GM19238 (cell line): ENCODE data around the gene MAML2.
A peak's percentile ranks its signal among the peaks of the same experiment; 100 is the strongest.

Experiments
- DNase-seq: peaks from one replicate; pipeline ENCODE4 v3.0.0; 2011; ENCODE audit warnings: low spot score; ENCODE audit not compliant: insufficient read length

MAML2 gene

DNA sequence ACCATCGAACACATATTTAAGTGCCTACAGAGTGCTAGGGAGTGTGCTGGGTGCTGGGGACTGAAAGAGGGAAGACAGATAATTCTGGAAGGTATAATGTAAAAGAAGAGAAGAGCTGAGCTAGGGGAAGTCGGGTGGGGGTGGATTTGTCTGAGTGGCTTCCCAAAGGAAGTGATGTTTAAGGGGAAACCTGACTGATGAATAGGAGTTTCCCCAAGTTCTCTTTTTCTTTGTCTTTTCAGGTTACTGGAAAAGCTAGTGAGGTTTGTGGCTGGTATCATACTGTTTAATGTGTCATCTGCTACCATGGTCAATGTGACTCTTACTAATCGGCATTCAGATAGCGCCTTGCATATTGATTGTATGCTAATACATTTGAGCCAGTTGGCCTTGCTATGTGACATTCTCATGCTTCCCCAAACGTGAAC is 267.4 kb downstream of the MAML2 start:
- DNase-seq = no peak

DNA sequence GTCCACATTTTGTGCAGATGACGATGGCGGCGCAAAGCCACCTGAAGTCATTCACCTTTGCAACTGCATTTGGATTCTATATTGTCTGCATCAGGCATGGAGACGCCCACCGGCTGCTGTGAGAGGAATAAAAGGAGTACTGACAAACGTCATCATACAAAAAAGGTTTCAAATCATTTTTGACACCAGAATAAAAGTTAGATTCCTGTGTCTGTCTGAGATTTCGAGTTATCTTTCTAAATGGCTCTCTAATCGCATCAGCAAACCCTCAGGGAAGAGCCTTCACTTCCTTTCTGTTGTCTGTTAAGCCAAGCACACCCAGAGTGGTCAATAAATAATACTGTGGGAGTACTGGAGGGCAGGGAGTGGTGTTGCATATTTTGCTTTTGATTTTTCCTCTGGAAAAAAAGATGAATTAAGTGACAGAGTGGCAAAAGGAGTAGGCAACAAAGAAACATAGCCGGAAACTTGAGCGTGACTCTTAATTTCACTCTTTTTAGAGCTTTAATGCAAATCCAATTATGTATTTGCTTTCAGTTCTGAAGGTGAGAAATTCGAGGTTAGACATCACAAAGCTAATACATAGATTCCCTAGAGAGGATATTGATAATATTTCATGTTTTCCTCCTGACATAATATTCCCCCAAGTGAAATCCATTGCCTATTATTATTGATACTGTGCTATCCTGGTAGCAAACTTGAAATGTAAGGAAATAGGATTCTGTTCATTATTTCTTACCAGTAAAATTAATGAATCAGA is 268.3 kb downstream of the MAML2 start:
- no peak for DNase-seq

DNA sequence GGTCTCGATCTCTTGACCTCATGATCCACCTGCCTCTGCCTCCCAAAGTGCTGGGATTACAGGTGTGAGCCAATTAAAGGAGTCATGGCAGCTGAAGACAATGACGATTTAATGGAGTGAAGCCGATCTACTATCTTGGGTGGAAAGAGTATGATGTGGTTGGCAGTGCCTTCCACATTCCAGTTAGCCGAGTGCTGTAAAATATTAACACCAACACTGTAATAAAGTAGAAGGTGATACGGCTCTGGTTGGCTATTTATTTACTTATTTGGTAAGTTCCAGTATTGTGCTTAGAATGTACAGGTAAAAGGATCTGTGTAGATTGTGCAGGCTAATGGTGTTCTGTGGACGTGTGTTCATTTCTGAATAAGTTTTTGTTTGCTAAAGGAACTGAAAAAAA is 269.5 kb downstream of the MAML2 start:
- no peak for DNase-seq

DNA sequence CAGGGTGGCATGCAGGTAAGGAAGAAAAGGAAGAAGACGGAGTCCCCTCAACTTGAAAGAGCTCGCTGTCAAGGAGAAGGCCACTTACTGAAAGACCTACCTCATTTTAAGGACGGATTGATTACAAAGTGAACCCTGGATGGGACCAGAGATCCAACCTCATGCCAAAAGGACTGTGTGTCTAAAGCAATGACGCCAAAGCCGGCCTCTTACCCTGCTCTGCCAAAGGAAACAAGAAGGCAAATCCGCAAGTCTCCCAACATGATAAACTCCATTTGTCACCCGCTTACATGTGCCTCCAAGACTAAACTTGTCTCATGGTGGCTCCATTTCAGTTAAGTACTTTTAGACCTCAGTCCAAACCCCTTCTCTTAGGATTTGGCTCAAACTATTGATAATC is 270.4 kb downstream of the MAML2 start:
- no peak for DNase-seq

DNA sequence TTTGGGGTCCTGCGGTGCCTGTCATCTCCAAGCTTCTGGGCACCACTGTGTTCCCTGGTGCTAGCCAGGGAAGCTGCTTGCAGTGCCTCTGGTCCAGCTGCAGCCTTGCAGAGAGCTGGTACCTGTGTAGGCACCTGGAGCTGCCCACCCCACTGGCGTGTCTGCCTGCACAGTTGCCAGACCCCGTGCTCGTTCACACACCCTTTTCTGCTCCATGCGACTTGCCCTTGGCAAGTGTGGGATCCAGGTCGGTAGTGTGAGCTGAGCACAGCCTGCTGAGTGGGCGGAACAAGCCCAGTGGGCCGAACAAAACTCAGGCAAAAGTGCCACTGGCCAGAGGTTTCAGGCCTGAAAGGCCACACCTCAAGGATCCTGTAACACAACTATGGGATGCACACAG is 272.5 kb downstream of the MAML2 start:
- DNase-seq = no peak

DNA sequence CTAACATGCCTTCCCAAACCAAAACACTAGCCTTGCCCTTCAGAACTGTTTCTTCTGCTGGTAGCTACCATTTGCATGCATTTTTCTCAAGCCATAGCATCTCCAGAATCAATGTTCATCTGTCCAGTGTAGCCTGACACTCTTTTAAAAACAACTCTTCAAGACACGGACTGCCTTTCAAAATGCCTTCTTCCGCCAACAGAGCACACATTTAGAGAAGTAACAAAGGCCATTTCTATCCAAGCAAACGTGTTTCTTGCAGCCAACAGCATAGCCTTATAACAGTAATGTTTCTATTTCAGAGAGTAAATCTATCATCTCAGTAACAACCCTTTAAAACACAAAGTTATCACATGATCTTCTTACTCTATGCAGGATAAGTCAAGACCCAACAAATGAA is 275.8 kb downstream of the MAML2 start:
- DNase-seq = no peak

DNA sequence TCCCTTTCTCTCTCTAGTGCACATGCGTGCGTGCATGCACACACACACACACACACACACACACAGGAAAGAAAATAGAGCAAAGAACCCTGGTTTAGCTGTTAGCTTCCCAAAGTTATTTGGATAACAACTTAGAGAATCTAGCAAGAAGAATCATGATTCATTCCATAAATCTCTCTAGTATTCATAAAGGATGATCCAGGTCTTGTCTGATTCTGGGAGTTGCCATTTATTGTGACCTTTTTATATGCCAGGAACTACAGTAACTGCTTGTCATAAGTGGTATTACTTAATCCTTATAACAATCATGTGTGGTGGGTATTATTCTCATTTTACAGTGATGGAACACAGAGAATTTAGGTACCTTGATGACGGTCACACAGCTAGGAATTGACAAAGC is 277.6 kb downstream of the MAML2 start:
- no peak for DNase-seq

DNA sequence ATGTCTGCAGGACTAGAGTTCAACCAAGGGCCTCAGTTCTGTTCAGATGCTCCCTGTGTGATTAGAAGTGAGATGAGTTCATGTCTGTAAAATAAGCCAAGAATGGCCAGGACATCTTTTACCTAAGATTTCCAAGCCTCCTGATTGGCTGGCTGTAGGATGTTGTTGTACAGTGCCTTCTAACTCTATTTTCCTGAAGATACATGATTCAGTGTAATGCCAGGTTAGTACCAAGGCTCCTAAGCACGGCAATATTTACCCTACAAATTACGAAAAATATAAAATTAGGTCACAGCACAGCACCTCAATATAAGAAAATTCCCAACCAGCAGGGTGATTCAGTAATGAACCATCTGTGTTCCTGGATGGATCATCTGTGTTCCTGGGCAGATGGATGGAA is 279.1 kb downstream of the MAML2 start:
- DNase-seq = no peak

DNA sequence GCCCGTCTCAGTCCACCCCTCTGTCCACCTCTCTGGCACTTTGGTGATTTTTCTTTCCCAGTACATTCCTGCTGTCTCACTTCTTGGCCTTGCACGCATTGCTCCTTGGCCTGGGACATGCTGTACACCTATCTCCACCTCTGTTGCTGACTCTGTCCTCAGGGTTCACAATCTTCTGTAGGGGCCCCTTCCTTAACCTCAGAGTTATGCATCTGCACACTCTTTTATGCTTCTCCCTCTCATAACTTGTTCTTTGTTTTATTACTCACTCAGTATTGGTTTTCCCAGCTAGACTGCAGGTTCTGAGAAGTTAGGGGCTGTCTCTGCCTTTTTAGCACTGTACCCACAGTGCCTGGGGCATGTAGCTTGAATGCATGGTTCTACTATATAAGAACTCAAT is 279.9 kb downstream of the MAML2 start:
- DNase-seq = no peak

DNA sequence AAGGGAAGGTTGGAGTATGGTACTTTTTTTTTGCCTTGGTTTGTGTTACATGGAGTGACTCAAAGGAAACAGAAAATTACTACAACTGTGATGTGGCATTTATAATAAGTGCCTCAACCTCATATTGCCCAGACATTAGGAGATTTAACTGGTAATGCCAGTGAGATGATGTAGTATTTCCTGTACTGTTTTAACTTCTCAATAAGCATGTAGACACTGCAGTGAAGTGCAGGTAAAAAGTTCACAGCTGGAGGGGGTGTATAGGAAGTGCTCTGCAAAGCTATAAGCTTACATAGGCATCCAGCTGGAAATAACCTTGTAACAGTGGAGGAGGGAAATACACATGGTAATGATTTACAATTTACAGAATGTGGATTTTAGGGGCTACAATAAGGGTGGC is 280.9 kb downstream of the MAML2 start:
- DNase-seq = no peak

DNA sequence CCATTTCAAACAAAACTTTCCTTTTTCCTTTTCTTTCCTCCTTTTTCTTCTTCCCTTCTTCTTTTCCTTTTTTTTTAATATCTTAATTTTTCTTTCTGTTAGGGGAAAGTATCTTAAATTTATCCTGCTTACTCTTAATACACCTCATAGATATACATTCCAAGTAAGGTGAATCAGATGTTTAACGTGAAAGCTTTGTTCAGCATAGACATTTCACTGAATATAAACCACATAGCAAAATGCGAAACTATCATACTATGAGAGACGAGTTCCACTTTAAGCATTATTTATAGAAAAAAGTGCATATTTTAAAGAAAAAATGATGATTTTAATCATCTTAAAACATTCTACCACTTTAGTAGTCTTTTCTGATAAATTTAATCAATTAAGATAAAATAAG is 281.3 kb downstream of the MAML2 start:
- no peak for DNase-seq

DNA sequence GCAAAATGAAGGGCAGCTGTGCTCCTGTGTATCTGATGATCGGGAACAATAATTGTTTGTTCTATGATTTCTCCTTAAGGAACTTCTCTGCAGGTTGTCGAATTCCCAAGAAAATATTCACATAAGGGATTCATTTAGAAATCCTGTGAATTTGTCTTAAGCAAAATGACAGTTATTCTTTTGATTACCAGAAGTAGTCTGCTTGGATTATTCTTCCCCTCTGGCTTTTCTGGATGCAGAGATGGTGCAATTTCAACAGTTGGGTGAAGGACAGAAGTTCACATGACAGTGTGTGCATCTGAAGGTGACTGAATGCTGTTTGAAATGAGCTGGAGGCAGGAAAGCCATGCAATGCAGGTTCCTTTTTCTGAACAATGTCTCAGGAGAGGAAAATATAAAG is 281.9 kb downstream of the MAML2 start:
- DNase-seq = no peak

DNA sequence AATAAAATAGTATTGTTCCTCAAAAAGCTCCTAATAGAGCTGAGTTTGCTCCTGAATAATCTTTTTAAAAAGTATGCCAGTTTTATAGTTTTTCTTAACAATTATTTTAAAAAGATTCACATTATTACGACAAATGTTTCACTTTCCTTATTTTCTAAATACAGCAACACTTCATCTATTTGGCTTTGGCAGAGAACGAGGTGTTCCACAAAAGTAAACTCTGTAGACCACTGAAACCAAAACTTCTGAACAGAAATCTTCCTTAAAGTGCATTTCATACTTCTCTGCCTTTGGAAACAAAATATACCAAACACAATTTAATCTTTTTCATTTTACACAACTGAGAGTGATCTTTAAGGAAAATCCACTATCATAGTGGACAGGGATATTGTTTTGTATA is 285.5 kb downstream of the MAML2 start:
- no peak for DNase-seq

DNA sequence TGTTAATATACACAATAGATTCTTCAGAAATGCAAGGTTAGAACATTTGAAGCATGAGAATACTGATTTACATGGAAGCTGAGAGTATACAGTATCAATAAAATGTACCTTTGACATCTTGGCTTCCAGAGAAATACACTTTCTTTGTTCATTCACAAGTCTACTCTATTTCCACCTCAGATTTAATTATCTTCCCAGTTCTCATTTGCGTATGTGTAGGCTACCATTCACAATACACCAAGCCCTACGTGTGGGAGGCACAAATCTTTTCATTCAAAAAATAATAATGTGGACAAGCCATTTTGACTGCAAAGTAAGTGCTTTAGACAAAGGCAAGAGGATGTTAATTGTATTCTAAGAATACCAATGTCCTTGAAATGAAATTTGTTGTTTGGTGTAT is 286.4 kb downstream of the MAML2 start:
- DNase-seq = no peak

DNA sequence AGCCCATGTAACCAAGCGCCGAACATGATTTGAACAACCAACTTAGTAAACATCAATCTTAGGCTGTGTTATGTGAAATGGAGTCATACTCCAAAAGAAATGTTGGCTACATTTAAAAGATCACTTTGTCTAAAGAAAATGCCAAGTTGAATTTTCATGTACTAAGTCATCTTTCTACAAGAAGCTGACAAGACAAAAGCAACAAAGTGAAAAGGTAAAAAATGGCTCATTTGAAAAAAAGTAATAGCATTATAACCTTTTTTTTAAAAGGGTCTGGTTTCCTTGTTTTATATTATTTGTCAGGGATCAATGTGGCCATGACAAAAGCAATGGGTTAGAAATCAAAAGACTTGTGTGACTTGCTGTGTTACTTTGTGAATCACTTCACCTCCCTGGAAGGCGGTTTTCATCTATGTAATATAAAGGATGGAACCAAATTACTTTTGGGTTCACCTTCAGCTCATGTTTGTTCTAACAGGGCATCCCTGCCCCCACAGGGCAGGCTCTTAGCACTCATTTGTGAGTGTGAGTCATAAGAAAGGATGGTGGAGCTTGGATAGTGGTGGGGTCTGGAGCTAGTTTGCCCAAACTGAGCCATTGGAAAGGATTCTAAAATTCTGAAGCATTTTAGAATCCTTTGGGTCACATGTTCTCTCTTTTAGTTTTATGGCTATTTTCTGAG is 287.1 kb downstream of the MAML2 start:
- no peak for DNase-seq

DNA sequence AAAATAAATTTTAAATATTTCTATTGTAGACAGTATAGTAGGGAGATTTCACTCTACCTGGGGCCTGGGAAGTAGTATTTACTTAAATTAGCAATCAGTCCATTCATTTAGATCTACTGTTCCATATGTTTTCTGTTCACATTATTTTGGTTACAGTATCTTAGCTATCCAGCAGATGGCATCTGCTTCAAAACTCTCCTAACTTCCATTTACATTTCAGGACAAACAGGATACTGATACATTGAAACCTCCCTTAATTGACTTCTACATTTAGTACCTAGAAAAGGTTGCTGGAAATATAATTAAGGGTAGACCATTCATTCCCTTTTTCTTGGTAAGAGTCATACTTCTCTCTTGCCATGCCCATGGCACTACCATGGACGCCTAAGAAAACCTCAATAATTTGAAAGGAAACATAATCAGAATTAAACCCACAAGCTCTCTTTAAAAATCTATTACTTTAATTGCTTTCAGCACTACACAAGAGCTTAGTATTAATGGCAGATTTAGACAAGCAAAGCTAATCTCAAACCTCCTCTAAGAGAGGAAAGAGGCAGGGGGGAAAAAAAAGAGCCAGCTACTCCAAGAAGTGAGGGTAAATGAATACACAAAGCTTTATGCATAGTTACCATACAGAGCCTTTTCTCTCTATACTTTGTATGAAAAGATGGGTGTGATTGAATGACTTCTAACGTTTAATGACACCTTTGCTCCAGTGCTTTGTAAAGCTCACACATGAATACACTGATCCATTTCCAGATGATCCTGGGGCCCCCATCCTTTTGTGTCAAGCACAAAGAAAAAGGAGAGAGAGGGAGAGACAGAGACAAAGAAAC is 287.9 kb downstream of the MAML2 start:
- DNase-seq = no peak

DNA sequence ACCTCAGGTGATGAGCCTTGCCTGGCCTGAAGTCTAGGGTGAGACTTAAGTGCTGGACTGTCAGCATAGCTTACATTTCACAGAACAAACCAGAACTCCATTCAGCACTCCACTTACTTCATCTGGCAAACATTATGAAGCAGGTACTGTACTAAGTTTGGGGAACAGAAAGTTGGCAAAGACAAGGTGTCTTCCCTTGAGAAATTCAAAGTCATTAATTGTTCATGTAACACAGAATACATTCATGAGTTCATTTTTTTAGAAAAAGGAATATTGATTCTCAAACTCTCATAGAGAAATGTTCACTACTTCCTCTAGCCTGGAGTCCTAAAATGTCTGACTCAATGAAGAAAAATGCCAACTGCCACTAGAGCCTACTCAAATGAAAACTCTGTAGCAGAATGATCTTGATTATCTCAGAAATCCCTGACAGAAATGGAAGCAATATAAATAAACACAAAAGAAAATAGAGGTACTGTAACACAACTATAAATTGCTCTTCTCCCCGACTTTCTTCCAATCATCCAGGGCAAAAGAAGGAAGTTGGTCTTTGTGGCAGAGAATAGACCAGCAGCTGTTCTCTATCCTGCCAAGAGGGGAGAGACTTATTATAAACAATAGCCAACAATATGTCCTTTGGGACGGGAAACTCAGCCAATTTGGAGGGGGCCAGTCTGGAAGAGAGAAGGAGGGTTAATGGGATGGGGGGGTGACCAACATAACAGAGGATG is 289.9 kb downstream of the MAML2 start:
- DNase-seq = no peak

DNA sequence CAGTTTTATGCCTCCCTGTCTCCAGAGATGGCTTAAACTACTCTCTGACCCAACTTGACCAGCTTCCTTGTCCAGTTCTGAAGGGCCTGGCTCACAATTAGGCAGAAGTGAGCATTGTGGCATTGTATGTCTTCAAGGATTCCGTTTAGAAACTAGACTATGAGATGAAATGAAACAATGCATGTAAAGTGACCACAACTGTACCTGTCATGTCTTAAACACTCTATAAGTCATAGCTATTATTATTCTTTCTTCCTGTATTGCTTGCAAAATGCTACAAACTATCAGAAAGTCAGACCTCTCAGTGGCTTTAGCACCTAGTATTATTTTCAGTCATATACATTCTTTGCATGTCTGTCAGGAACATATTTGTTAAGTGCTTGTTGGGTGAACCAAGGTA is 291.2 kb downstream of the MAML2 start:
- peak; percentile 30 for DNase-seq

DNA sequence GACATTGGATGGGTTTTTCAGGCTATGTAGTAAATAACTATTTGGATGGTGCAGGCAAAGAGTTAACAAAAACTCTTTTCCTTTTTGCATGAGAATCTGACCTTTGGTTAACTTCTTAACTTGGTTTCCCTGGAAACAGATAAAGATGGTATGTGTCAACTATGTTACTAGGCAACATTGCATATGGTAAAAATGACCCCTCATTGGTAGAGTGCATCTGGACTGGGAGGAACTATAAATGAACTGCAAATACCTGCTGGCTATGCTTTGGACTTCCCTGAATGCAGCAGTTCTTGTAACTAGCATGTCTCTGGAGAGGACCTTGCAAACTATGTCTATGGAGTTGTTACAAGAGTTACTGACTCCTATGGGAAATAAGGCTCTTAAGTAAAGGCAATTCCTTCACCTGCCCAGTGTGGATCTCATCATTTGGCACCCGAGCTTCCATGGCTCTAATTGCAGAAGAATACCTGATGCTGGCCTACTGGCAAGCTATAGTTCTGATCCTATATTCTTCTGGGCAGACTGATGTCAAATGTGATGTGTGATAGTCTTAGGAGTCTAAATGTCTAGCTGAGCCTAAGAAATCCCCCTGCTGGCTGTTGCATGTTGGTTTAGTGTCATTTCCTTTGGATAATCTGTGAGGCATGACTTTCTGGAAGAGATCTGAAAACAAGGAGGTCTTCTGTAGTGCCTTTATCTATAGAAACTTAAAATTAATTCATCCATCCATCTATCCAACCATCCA is 292.4 kb downstream of the MAML2 start:
- no peak for DNase-seq

DNA sequence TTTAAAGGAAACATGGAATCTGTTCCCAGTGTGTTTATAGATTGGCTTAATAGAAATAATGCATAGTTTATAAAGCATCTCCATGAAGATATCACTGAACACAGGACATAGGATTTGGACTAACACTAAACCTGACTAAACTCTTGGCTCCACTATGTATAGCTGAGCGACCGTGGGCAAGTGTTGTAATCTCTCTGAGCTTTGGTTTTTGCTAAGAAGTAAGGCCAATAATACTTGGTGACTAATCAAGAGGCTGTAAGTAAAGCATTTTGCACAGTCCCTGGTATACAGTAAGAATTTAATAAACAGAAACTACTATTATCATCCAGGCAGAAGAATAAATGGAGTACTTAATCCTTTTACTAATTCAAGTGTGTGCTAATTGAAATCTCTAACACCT is 293.6 kb downstream of the MAML2 start:
- no peak for DNase-seq
